Rectal smooth muscle tissue (tissue), 1 donor: ENCODE measurements around the gene GLUD1.
"Not testable (repeated sequence)": the region's sequence is repeated elsewhere in the genome, so short reads cannot be mapped to it uniquely, and the experiment has no call there.

Source experiments
- H3K27ac ChIP-seq: one replicate; pipeline ENCODE4 v1.7.0; 2013; ENCODE audit warnings: low read depth, low read length, inconsistent platforms
- H3K27me3 ChIP-seq: one replicate; pipeline ENCODE4 v1.7.0; 2013; ENCODE audit warnings: low read length; ENCODE audit not compliant: control insufficient read depth, insufficient read depth
- H3K36me3 ChIP-seq: one replicate; pipeline ENCODE4 v1.7.0; 2013; ENCODE audit warnings: low read length; ENCODE audit not compliant: control insufficient read depth, insufficient read depth
- H3K4me1 ChIP-seq: one replicate; pipeline ENCODE4 v1.7.0; 2013; ENCODE audit warnings: low read length; ENCODE audit not compliant: control insufficient read depth, insufficient read depth
- H3K4me3 ChIP-seq: one replicate; pipeline ENCODE4 v1.7.0; 2013; ENCODE audit warnings: low read length
- H3K9ac ChIP-seq: one replicate; pipeline ENCODE4 v1.7.0; 2013; ENCODE audit warnings: low read length

Gene GLUD1

DNA sequence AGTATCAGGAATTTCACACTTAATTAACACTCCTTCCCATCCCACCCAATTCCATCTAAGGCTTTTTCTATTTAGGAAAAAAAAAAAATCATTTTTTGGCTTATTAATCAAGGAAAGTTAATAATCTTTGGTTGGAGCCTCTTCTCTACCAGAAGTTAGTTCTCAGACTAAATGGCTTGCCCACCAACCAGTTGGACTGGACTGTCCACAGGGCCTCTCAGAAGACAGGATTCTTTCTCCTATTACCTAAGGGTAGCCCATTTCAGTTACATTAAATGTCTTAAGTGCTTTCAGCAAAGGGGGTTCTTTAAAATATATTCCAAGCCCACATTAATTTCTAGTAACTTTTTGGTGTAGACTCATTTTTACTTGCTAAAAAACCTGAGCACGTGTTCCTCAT lies 35.2 kb downstream of the GLUD1 start:
- H3K4me3 ChIP-seq, result no peak overlapping the region
- no peaks in the 10 kb centered on the region for H3K27me3 ChIP-seq
- no peak overlapping the region for H3K9ac ChIP-seq
- H3K27ac ChIP-seq, result no peak overlapping the region
- peaks cover 2% of the 10 kb centered on the region for H3K4me1 ChIP-seq
- H3K36me3 ChIP-seq, result peaks cover 22% of the 10 kb centered on the region

DNA sequence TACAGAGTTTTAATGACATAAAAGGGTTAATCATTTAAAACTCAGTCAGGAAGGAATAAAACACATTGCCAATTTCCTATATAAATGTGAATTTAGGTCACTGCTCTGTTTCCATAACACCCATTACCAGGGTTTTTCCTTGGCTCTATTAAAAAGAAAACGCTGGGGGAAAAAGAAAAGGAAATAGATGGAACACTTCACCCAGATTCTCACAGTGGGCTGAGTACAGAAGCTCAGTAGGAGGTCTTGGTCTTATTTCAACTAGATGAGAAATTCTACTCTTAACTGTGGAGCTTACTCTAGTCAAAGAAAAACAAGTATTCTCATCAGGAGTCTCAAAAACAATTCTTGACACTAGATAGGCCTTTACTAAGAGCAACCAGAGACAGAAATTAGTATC lies 36.5 kb downstream of the GLUD1 start:
- Histone ChIP-seq H3K27me3 (no peaks in the 10 kb centered on the region), H3K4me1 (peaks cover 2% of the 10 kb centered on the region), H3K9ac (no peak overlapping the region), H3K4me3 (no peak overlapping the region), H3K27ac (no peak overlapping the region), H3K36me3 (peaks cover 21% of the 10 kb centered on the region)

DNA sequence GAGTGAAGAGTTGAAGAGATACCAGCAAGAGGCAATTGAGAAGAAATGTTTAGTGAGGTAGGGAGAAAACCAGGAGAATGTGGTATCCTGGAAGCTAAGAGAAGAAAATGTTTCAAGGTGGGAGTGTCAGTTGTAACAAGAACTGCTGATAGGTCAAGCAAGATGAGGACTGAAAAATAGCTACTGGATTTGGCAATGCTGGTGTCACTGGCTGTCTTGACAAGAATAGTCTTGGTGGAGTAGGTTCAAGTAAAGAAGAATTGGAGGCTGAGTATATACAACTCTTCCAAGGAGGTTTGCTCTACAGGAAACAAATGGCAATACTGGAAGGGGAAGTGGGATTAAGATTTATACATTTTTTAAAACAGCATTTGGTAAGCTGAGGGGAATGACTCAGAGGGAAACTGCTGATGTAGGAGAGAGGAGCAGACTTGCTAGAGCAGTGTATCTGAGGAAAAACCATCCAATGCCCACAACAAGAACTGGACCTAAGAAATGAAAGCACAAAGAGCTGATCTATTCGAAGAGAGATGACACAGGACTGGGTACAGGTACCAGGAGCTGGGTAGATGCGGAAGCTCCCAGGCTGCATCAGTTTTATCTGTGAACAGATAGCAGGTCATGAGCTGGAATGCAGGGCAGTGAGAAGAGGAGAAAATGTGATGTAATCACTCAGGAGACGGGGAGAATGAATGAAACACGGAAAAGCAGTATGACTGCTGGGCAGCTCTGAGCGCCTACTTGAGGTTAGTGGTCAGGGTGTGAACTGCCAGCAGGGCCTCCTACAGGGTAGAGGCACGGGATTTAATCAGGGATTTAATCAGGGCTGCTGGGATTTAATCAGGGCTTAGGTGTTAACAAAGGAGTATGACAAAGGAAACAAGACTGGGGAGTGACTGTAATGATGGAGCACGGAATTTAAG lies 40.0 kb downstream of the GLUD1 start:
- H3K36me3 ChIP-seq, result peaks cover 15% of the 10 kb centered on the region
- H3K9ac ChIP-seq, result no peak overlapping the region
- no peak overlapping the region for H3K4me3 ChIP-seq

DNA sequence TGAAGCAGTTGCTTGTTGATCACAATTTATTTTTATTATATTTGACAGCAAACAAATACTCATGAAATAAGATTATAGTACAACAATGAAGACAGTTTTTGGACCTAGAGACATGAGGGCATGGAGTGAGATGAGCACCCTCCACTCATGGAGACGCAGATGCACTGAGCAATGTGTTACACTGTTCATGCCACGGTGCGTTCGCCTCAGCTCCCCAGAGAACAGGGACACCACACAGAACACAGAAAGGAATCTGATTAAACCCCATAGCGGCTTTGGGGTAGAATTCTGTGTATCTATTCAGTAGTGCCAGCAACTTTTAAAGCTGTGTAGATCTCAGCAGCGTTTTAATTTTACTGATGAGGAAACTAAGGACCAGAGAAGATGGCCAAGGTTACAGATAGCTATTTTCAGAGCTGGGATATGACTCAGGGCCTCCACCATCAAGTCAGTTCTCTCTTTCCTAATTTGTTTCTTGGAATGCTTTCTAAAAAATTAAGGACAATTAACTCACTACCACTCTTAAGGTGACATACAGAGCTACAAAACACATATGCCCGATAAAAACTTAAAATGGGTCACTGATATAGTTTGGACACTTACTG lies 41.0 kb downstream of the GLUD1 start:
- Histone ChIP-seq H3K9ac (no peak overlapping the region), H3K4me3 (no peak overlapping the region), H3K36me3 (peaks cover 17% of the 10 kb centered on the region), H3K4me1 (no peaks in the 10 kb centered on the region), H3K27me3 (no peaks in the 10 kb centered on the region), H3K27ac (no peak overlapping the region)

More for the DNA sequence above, 40.0 kb downstream of the GLUD1 start:
- Histone ChIP-seq H3K27ac (no peak overlapping the region), H3K4me1 (no peaks in the 10 kb centered on the region), H3K27me3 (no peaks in the 10 kb centered on the region)

DNA sequence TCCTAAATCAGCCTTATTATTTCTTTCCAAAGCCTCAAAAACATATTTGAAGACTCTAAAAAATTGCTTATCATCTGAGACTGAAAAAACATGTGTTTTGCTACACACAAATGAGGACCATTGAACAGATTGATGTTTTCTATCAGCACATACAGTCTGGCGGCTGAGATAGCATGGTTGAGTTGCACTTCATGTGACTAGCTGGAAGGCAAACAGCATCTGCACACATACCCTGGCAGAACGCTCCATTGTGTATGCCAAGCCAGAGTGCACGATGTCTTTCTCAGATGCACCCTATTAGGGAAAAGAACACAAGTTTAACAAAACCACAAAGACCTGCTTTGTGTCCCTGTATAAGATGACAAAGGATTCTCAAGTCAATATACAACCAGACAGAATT lies 41.5 kb downstream of the GLUD1 start:
- H3K36me3 ChIP-seq, result peaks cover 17% of the 10 kb centered on the region
- H3K27ac ChIP-seq, result no peak overlapping the region
- H3K9ac ChIP-seq, result no peak overlapping the region
- H3K4me1 ChIP-seq, result no peaks in the 10 kb centered on the region
- H3K27me3 ChIP-seq, result no peaks in the 10 kb centered on the region
- no peak overlapping the region for H3K4me3 ChIP-seq

DNA sequence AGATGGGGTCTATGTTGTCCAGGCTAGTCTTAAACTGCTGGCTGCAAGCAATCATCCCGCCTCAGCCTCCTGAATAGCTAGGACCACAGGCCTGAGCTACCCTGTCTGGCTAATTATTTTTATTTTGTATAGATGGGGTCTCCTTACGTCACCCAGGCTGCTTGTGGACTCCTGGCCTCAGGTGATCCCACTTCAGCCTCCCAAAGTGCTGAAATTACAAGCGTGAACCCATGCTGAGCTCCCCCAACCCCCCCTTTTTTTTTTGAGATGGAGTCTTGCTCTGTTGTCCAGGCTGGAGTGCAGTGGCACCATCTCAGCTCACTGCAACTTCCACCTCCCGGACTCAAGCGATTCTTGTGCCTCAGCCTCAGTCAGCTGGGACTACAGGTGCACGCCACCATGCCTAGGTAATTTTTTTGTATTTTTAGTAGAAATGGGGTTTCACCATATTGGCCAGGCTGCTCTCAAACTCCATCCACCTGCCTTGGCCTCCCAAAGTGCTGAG lies 49.2 kb downstream of the GLUD1 start:
- Histone ChIP-seq H3K4me3 (no peak overlapping the region), H3K27me3 (no peaks in the 10 kb centered on the region), H3K9ac (no peak overlapping the region), H3K4me1 (no peaks in the 10 kb centered on the region), H3K27ac (no peak overlapping the region), H3K36me3 (peaks cover 6% of the 10 kb centered on the region)

DNA sequence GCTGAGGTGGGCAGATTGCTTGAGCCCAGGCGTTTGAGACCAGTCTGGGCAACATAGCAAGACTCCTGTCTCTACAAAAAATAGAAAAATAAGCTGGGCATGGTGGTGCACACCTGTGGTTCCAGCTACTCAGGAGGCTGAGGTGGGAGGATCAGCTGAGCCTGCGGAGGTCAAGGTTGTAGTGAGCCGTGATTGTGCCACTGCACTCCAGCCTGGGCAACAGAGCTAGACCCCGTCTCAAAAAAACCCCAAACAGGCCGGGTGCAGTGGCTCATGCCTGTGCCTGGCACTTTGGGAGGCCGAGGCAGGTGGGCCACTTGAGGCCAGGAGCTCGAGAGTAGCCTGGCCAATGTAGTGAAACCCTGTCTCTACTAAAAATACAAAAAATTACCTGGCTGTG lies 51.1 kb downstream of the GLUD1 start:
- H3K4me1 ChIP-seq, H3K9ac ChIP-seq, H3K36me3 ChIP-seq, H3K27ac ChIP-seq, H3K4me3 ChIP-seq, H3K27me3 ChIP-seq: not testable (repeated sequence)

DNA sequence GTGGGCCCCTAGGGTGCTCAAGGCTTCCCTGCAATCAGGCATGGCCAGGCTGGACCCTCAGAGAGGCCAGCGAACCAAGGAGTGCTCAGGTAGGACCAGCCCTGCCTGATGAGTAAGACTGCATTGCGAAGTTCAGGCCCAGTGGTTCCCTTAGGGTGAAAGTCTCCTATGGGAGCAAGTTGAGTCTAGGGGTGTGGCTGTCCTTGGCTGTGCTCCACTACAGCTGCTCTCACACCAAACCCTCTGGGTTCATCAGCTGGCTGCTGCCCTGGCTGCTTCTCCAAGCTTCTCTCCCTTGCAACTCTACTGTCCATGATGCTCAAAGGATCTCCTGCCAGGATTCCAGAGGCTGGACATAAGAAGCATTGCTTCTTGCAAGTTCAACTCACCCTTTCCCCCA lies 55.9 kb downstream of the GLUD1 start:
- Histone ChIP-seq H3K9ac (no peak overlapping the region), H3K4me1 (no peaks in the 10 kb centered on the region), H3K36me3 (no peaks in the 10 kb centered on the region), H3K27me3 (no peaks in the 10 kb centered on the region), H3K4me3 (no peak overlapping the region), H3K27ac (no peak overlapping the region)

DNA sequence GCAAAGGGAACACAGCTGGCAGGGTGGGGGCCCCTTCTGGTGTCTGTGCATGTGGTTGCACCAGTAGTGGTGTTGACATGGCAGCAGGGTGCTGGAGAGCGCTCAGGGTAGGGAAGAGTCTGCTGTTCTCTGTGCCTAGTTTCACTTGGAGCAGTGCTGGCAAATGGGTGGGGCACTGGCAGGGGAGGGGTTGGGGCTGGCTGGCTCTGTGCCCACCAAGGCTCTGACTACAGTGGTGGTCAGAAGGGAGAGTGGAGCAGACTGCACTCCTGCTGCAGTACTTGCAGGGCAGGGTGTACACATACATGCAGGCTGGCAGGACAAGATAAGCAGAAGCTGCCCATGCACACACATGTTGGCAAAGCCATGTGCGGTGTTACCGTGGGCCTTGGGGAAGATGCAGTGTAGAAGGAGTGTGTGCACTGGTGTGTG lies 56.3 kb downstream of the GLUD1 start:
- Histone ChIP-seq H3K4me3 (no peak overlapping the region), H3K27ac (no peak overlapping the region), H3K27me3 (no peaks in the 10 kb centered on the region), H3K4me1 (no peaks in the 10 kb centered on the region), H3K9ac (no peak overlapping the region), H3K36me3 (no peaks in the 10 kb centered on the region)

DNA sequence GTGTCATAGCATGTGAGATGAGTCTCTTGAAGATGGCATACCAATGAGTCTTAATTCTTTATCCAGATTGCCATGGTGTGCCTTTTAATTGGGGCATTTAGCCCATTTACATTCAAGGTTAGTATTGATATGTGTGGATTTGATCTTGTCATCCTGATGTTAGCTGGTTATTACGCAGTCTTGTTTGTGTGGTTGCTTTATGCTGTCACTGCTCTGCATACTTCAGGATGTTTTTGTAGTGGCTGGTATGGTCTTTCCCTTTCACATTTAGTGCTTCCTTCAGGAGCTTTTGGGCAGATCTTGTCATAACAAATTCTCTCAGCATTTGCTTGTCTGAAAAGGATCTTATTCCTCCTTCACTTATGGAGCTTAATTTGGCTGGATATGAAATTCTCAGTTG lies 58.0 kb downstream of the GLUD1 start:
- Histone ChIP-seq H3K27ac (no peak overlapping the region), H3K27me3 (no peaks in the 10 kb centered on the region), H3K4me1 (no peaks in the 10 kb centered on the region), H3K4me3 (no peak overlapping the region), H3K36me3 (no peaks in the 10 kb centered on the region), H3K9ac (no peak overlapping the region)

DNA sequence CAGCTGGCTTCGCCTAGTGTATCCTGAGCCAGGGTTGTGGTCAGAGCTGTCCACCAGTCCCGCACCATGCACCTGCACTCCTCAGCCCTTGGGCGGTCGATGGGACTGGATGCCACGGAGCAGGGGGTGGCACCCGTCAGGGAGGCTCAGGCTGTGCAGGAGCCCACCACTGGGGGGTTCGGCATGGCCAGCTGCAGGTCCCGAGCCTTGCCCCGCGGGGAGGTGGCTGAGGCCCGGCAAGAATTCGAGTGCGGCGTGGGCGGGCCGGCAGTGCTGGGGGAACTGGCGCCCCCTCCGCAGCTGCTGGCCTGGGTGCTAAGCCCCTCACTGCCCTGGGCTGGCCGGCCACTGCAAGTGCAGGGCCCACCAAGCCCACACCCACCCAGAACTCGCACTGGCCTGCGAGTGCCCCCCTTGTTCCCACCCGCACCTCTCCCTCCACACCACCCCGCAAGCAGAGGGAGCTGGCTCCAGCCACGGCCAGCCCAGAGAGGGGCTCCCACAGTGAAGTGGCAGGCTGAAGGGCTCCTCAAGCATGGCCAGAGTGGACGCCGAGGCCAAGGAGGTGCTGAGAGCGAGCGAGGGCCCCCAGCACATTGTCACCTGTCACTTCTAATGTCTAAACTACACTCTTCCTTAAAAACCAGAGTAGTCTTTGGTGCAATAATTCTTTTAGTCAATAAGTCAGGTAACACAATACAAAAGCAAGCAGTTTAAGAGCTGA lies 63.6 kb downstream of the GLUD1 start:
- H3K9ac ChIP-seq, result no peak overlapping the region
- no peaks in the 10 kb centered on the region for H3K27me3 ChIP-seq
- H3K4me1 ChIP-seq, result no peaks in the 10 kb centered on the region
- H3K36me3 ChIP-seq, result no peaks in the 10 kb centered on the region
- H3K27ac ChIP-seq, result no peak overlapping the region
- H3K4me3 ChIP-seq, result no peak overlapping the region

DNA sequence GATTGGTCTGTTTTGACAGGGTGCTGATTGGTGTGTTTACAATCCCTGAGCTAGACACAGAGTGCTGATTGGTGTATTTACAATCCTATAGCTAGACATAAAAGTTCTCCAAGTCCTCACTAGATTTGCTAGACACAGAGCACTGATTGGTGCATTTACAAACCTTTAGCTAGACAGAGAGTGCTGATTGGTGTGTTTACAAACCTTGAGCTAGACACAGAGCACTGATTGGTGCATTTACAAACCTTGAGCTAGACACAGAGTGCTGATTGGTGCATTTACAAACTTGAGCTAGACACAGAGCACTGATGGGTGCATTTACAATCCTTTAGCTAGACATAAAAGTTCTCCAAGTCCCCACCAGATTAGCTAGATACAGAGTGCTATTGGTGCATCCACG lies 64.2 kb downstream of the GLUD1 start:
- H3K4me3 ChIP-seq, H3K27ac ChIP-seq, H3K36me3 ChIP-seq, H3K27me3 ChIP-seq, H3K9ac ChIP-seq, H3K4me1 ChIP-seq: not testable (repeated sequence)
